H1 (cell line): ENCODE data around the gene TRAK1. TPM values are rescaled to one million over a fixed set of nuclear protein-coding genes. Genes with fewer than 3 reads are reported as not detected.

Experiments
- KDM4A ChIP-seq: IDR thresholded peaks from one replicate; pipeline ENCODE4 v1.7.1; 2012; ENCODE audit warnings: low read depth, mild to moderate bottlenecking, moderate library complexity, low read length, inconsistent platforms; ENCODE audit not compliant: severe bottlenecking
- polyA plus RNA-seq, 7 experiments: library from polyadenylated mRNA; depleted of rRNA in 3 of 7; stranded (reverse) in 5 of 7; unstranded in 2 of 7; fragments of >200 nt in 5 of 7; fragments of 200-250 nt in 2 of 7; gene quantifications; 1 replicate in 5 of 7; 2 replicates in 1 of 7; 4 replicates in 1 of 7; pipeline versions ENCODE4 v1.2.1 to v1.2.3, GENCODE V29; 2011 to 2013; ENCODE audit warnings: missing spikeins in 2 of 7, mixed read lengths in 2 of 7
- total RNA-seq: library from RNA; stranded (reverse); fragmentation: NEBNext Ultra II Directional; extraction: Animal tissue kit (Norgen Biotek cat#: 25700); gene quantifications from 2 replicates; pipeline ENCODE4 v1.2.1, GENCODE V29; 2021

The TRAK1 gene
- total and polyA plus RNA-seq, 2 of the 8 experiments (the other 6 are each of a cell fraction or from before 2014, with no cell fraction given) = 21.3 to 32.7 TPM

DNA sequence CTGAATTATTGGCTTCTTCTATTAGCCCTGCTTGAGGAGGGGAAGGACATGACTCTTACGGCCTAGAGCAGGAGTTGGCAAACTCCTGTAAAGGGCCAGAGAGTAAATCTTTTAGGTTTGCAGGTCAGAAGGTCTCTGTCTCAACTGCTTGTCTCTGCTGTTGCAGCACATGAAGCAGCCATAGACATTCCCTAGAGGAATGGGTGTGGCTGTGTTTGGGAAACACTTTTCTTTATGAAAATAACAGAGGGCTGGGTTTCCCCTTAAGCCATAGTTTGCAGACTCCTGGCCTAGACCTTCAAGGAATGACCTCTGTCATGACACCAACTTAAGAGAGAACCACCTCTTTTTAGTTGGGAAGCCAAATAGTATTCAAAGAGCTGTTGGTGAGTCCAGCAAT, 10.3 kb downstream of the TRAK1 start (continued):
- no peak for TF ChIP-seq KDM4A
